ENCODE measurements around the gene DNAAF1. TPM values are rescaled to one million over a fixed set of nuclear protein-coding genes. Genes with fewer than 3 reads are reported as not detected.

The DNAAF1 gene
- total RNA-seq, 2 donors from 2014 or later, result 0.32 to 8.2 TPM

- no peak overlapping the region for H3K4me3 ChIP-seq
- no peaks in the 10 kb centered on the region for H3K9me3 ChIP-seq
- no peak for DNase-seq (ENCODE audit: low spot score)
- intact Hi-C loops (cut with DNase I), result no loop called here
- no peaks in the 10 kb centered on the region for H3K36me3 ChIP-seq
- H3K27ac ChIP-seq, result no peak overlapping the region
- TF ChIP-seq POLR2AphosphoS5 (IDR thresholded peaks at IDR 0.05) (no peak), CTCF (IDR thresholded peaks at IDR 0.05) (no peak), POLR2A (IDR thresholded peaks at IDR 0.05) (no peak)
- H3K27me3 ChIP-seq (replicated peaks; ENCODE audit: insufficient read depth), result no peaks in the 10 kb centered on the region
- no peaks in the 10 kb centered on the region for H3K4me1 ChIP-seq (replicated peaks)
- 71% methylated on average over 34 of the region's 34 CpGs for WGBS
These were observed 49.5 kb downstream of the DNAAF1 start for GRCh38 chr16:84194470-84195200.

GRCh38 chr16:84195201-84196093 is 50.3 kb downstream of the DNAAF1 start:
- no peak overlapping the region for H3K4me3 ChIP-seq
- intact Hi-C loops (cut with DNase I), result no loop called here
- no peaks in the 10 kb centered on the region for H3K27me3 ChIP-seq (replicated peaks; ENCODE audit: insufficient read depth)
- H3K27ac ChIP-seq, result no peak overlapping the region
- H3K4me1 ChIP-seq (replicated peaks), result no peaks in the 10 kb centered on the region
- TF ChIP-seq POLR2A (IDR thresholded peaks at IDR 0.05) (no peak), CTCF (IDR thresholded peaks at IDR 0.05) (no peak), POLR2AphosphoS5 (IDR thresholded peaks at IDR 0.05) (no peak)
- H3K36me3 ChIP-seq, result no peaks in the 10 kb centered on the region
- H3K9me3 ChIP-seq, result no peaks in the 10 kb centered on the region
- no peak for DNase-seq (ENCODE audit: low spot score)
- WGBS, result 72% methylated on average over 34 of the region's 38 CpGs

GRCh38 chr16:84196101-84196500 is 51.0 kb downstream of the DNAAF1 start:
- peak overlapping the region in 1 of 2 donors; percentile 67 for H3K27ac ChIP-seq
- no peaks in the 10 kb centered on the region for H3K27me3 ChIP-seq (replicated peaks; ENCODE audit: insufficient read depth)
- 35% methylated on average over 7 of the region's 16 CpGs for WGBS
- no peaks in the 10 kb centered on the region for H3K36me3 ChIP-seq
- intact Hi-C loops (cut with DNase I), result no loop called here
- H3K4me1 ChIP-seq (replicated peaks), result no peaks in the 10 kb centered on the region
- H3K9me3 ChIP-seq, result no peaks in the 10 kb centered on the region
- no peak for TF ChIP-seq POLR2AphosphoS5 (IDR thresholded peaks at IDR 0.05)
- no peak for TF ChIP-seq POLR2A (IDR thresholded peaks at IDR 0.05)
- no peak overlapping the region for H3K4me3 ChIP-seq
- no peak for DNase-seq (ENCODE audit: low spot score)

- peak overlapping the region; percentile 45 to 67 for H3K27ac ChIP-seq
- no peaks in the 10 kb centered on the region for H3K27me3 ChIP-seq (replicated peaks; ENCODE audit: insufficient read depth)
- no peaks in the 10 kb centered on the region for H3K9me3 ChIP-seq
- no peaks in the 10 kb centered on the region for H3K4me1 ChIP-seq (replicated peaks)
- TF ChIP-seq POLR2AphosphoS5 (IDR thresholded peaks at IDR 0.05), result peak; percentile 38
- TF ChIP-seq POLR2A (IDR thresholded peaks at IDR 0.05), result peak; percentile 25
- peak in 2 of 4 experiments; percentile 6 to 9 for TF ChIP-seq CTCF (IDR thresholded peaks at IDR 0.05)
- intact Hi-C loops (cut with DNase I), result no loop called here
- H3K4me3 ChIP-seq, result no peak overlapping the region
- H3K36me3 ChIP-seq, result no peaks in the 10 kb centered on the region
- WGBS, result 47% methylated on average over 16 of the region's 16 CpGs
- peak; percentile 69 for DNase-seq (ENCODE audit: low spot score)
These were observed 51.8 kb downstream of the DNAAF1 start for GRCh38 chr16:84196727-84197394.
